ENCODE measurements around the gene TIMP2.

The TIMP2 gene

DNA sequence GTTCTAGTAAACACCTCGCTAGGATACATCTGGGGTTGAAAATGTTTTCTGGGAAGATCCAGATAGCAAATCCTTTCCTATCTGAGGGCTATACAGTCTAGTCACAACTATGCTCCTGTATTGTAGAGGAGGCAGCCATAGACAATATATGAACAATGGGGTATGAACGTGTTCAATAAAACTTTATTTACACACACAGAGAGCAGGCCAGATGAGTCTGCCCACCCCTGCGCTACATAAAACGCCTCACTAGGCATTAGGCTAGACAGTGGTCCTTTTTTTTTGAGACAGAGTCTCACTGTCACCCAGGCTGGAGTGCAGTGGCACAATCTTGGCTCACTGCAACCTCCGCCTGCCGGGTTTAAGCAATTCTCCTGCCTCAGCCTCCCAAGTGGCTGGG, 95.7 kb downstream of the TIMP2 start:
- H3K9me3 ChIP-seq (ENCODE audit: control insufficient read depth, low read length), result no peaks in the 10 kb centered on the region
- H3K36me3 ChIP-seq (ENCODE audit: control insufficient read depth, insufficient read depth, low read length), result peaks cover 79% of the 10 kb centered on the region
- DNase-seq, result no peak
- no peak overlapping the region for H3K4me3 ChIP-seq (ENCODE audit: insufficient read depth, low read depth, low read length, poor library complexity, severe bottlenecking)
- H3K27me3 ChIP-seq (replicated peaks; ENCODE audit: control insufficient read depth, insufficient read depth, low read length, poor library complexity, severe bottlenecking), result no peaks in the 10 kb centered on the region
- no peak overlapping the region for H3K27ac ChIP-seq (ENCODE audit: insufficient read depth, low read length, poor library complexity, severe bottlenecking)
- peaks cover 2% of the 10 kb centered on the region for H3K4me1 ChIP-seq (ENCODE audit: control insufficient read depth, insufficient read depth, low read length, poor library complexity, severe bottlenecking)

DNA sequence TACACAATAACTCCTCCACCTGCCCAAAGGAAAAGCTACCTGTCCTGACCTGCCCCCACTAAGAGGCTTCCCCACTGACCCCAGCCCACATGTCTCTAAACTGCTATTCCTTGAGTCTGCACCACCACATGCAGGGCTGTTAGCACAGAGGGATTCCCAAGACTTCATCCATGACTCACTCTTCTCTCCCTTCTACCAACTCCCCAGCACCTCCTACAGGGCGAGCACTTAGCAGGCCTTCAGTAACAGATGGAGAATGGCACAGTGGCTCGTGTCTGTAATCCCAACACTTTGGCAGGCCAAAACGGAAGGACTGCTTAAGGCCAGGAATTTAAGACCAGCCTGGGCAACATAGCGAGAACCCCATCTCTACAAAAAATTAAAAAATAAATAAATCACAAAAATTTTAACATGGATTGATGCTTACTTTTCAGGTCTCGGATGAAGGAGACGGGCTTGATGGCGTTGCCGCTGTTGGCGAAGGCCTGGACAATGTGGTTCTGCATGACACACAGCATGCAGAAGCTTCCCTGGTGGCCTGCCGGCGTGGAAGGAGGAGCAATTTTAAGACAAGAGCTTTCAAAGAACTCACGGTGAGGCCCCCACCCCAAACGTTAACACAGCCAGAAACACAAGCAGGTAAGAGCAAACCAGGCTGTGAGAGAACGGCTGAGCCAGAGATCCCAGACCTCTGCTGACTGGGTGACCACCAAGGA, 96.6 kb downstream of the TIMP2 start:
- no peak overlapping the region for H3K27ac ChIP-seq (ENCODE audit: insufficient read depth, low read length, poor library complexity, severe bottlenecking)
- H3K9me3 ChIP-seq (ENCODE audit: control insufficient read depth, low read length), result no peaks in the 10 kb centered on the region
- H3K36me3 ChIP-seq (ENCODE audit: control insufficient read depth, insufficient read depth, low read length), result peaks cover 79% of the 10 kb centered on the region
- H3K4me3 ChIP-seq (ENCODE audit: insufficient read depth, low read depth, low read length, poor library complexity, severe bottlenecking), result no peak overlapping the region
- no peaks in the 10 kb centered on the region for H3K27me3 ChIP-seq (replicated peaks; ENCODE audit: control insufficient read depth, insufficient read depth, low read length, poor library complexity, severe bottlenecking)
- DNase-seq, result no peak
- peaks cover 2% of the 10 kb centered on the region for H3K4me1 ChIP-seq (ENCODE audit: control insufficient read depth, insufficient read depth, low read length, poor library complexity, severe bottlenecking)

DNA sequence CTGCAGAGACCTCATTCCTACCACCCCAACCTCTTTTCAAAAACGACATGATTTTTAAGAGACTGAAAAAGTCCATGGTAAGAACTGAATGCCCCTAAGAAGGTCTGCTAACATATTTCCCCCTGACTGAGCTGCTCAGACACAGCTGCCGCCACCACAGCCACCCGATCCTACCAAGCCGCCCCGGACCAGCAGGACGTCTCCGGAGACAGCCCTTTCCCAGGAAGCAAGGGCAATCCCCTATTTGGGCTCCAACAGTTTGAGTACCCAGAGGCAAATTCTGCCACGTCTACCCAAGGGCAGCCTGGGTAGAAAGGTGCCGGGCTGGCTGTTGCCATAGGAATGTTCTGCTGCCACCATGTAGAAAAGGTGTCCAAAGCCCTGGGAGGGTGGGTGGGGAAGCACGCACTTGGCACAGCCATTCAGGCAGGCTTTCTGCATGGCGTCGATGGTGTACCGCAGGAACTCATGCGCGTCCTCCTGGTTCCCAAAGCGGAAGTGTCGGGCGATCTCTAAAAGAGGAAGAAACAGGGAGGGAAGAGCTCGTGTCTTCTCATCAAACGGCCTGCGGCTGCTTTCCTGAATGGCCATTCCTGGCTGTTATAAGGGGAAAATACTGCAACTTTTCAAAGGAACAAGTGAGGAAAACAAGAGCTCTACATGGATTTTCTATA, 98.2 kb downstream of the TIMP2 start:
- no peak for DNase-seq
- Histone ChIP-seq H3K27ac (ENCODE audit: insufficient read depth, low read length, poor library complexity, severe bottlenecking) (no peak overlapping the region), H3K4me1 (ENCODE audit: control insufficient read depth, insufficient read depth, low read length, poor library complexity, severe bottlenecking) (peaks cover 2% of the 10 kb centered on the region), H3K27me3 (replicated peaks; ENCODE audit: control insufficient read depth, insufficient read depth, low read length, poor library complexity, severe bottlenecking) (no peaks in the 10 kb centered on the region), H3K36me3 (ENCODE audit: control insufficient read depth, insufficient read depth, low read length) (peaks cover 77% of the 10 kb centered on the region), H3K4me3 (ENCODE audit: insufficient read depth, low read depth, low read length, poor library complexity, severe bottlenecking) (no peak overlapping the region), H3K9me3 (ENCODE audit: control insufficient read depth, low read length) (no peaks in the 10 kb centered on the region)

DNA sequence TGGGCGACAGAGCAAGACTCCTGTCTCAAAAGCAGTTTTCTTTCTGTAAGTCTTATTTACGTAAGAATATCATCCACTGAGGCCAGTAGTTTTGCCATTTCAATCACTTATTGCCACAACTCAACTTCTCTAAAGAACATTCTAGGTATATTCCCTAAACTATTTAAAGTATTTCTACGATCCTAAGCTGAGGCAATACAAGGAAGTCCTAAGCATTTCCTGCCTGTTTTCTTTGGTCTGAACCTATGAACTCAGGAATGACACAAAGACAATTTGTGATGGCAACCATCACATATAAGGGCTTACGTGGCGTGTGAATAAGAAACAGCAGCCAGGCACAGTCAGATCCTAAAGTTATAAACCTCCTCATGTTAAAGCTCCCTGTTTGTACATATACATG, 98.8 kb downstream of the TIMP2 start:
- H3K36me3 ChIP-seq (ENCODE audit: control insufficient read depth, insufficient read depth, low read length), result peaks cover 81% of the 10 kb centered on the region
- H3K4me3 ChIP-seq (ENCODE audit: insufficient read depth, low read depth, low read length, poor library complexity, severe bottlenecking), result no peak overlapping the region
- H3K27ac ChIP-seq (ENCODE audit: insufficient read depth, low read length, poor library complexity, severe bottlenecking), result no peak overlapping the region
- no peak for DNase-seq
- no peaks in the 10 kb centered on the region for H3K9me3 ChIP-seq (ENCODE audit: control insufficient read depth, low read length)
- H3K27me3 ChIP-seq (replicated peaks; ENCODE audit: control insufficient read depth, insufficient read depth, low read length, poor library complexity, severe bottlenecking), result no peaks in the 10 kb centered on the region
- H3K4me1 ChIP-seq (ENCODE audit: control insufficient read depth, insufficient read depth, low read length, poor library complexity, severe bottlenecking), result peaks cover 2% of the 10 kb centered on the region

DNA sequence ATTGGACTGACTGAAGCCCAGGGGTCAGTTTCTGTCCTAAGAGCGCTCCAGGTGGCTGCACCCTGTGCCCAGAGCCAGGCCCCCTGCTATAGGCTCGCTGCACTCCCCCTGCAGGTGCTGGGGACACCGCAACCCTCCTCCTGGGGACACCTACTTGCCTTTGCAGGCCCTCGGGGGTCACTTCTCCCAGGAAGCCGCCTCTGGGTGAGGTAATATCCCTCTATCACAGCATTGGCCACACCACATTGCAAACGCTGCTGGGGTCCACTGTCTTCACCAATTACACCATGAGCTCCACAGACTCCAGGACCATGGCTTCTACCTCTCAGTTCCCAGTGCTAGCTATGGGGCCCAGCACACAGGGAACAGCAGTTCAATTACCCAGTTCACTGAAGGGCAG, 99.5 kb downstream of the TIMP2 start:
- H3K9me3 ChIP-seq (ENCODE audit: control insufficient read depth, low read length), result no peaks in the 10 kb centered on the region
- H3K4me1 ChIP-seq (ENCODE audit: control insufficient read depth, insufficient read depth, low read length, poor library complexity, severe bottlenecking), result peaks cover 5% of the 10 kb centered on the region
- DNase-seq, result no peak
- no peak overlapping the region for H3K4me3 ChIP-seq (ENCODE audit: insufficient read depth, low read depth, low read length, poor library complexity, severe bottlenecking)
- H3K36me3 ChIP-seq (ENCODE audit: control insufficient read depth, insufficient read depth, low read length), result peaks cover 81% of the 10 kb centered on the region
- H3K27me3 ChIP-seq (replicated peaks; ENCODE audit: control insufficient read depth, insufficient read depth, low read length, poor library complexity, severe bottlenecking), result no peaks in the 10 kb centered on the region
- H3K27ac ChIP-seq (ENCODE audit: insufficient read depth, low read length, poor library complexity, severe bottlenecking), result no peak overlapping the region

DNA sequence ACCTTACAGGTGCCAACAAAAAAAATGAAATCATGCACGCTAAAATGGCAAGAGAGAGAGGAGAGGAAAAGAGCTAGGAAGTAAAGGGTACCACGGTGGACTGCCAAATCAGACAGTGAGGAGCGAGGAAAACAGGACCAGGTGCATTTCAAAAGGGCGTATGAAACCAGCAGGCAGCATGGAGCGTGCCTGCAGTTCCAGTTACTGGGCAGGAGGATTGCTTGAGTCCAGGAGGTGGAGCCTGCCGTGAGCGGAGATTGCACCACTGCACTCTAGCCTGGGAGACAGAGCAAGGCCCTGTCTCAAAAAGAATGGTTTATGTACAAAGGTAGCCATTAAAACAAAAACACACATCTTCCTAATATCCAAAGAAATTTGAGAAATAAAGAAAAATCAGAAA, 100.9 kb downstream of the TIMP2 start:
- H3K9me3 ChIP-seq (ENCODE audit: control insufficient read depth, low read length), result no peaks in the 10 kb centered on the region
- no peak overlapping the region for H3K4me3 ChIP-seq (ENCODE audit: insufficient read depth, low read depth, low read length, poor library complexity, severe bottlenecking)
- H3K36me3 ChIP-seq (ENCODE audit: control insufficient read depth, insufficient read depth, low read length), result peaks cover 78% of the 10 kb centered on the region
- H3K4me1 ChIP-seq (ENCODE audit: control insufficient read depth, insufficient read depth, low read length, poor library complexity, severe bottlenecking), result peaks cover 19% of the 10 kb centered on the region
- H3K27me3 ChIP-seq (replicated peaks; ENCODE audit: control insufficient read depth, insufficient read depth, low read length, poor library complexity, severe bottlenecking), result no peaks in the 10 kb centered on the region
- no peak overlapping the region for H3K27ac ChIP-seq (ENCODE audit: insufficient read depth, low read length, poor library complexity, severe bottlenecking)
- no peak for DNase-seq

DNA sequence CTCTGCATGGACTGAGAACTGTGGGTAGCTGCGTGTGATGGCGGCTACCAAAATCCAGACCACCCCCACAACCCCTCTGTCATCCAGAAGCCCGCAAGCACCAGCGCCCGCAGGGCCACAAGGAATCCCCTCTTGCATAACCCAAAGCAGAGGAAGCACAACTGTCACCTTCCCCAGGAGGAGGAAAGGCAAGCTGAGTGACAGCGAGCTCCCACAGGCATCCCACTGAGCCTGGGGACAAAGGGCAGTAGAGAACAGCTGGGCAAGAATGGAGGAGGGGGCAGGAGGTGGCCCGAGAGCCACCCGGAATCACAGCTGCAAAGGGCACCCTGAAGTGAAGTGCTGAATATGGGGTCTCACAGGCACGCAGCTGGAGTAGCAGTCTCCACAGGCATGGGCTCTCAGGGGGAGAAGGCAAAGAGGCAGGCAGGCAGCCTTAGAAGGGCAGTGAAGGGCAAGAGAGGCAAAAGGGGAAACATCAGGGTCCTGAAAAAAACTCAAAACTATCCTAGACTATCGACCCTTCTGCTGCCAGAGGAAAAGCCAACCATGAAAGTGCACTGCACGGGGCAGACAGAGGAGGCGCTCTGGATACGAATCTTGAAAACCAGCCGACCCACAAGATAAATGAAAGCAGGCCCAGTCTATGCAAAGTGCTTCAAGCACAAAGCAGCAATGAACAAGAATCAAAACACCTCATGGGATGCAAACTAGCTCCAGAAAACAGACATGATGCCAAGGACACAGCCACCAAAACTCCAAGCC, 101.7 kb downstream of the TIMP2 start:
- H3K27me3 ChIP-seq (replicated peaks; ENCODE audit: control insufficient read depth, insufficient read depth, low read length, poor library complexity, severe bottlenecking), result no peaks in the 10 kb centered on the region
- DNase-seq, result no peak
- no peak overlapping the region for H3K27ac ChIP-seq (ENCODE audit: insufficient read depth, low read length, poor library complexity, severe bottlenecking)
- no peaks in the 10 kb centered on the region for H3K9me3 ChIP-seq (ENCODE audit: control insufficient read depth, low read length)
- H3K4me3 ChIP-seq (ENCODE audit: insufficient read depth, low read depth, low read length, poor library complexity, severe bottlenecking), result no peak overlapping the region
- peaks cover 25% of the 10 kb centered on the region for H3K4me1 ChIP-seq (ENCODE audit: control insufficient read depth, insufficient read depth, low read length, poor library complexity, severe bottlenecking)
- H3K36me3 ChIP-seq (ENCODE audit: control insufficient read depth, insufficient read depth, low read length), result peaks cover 73% of the 10 kb centered on the region

DNA sequence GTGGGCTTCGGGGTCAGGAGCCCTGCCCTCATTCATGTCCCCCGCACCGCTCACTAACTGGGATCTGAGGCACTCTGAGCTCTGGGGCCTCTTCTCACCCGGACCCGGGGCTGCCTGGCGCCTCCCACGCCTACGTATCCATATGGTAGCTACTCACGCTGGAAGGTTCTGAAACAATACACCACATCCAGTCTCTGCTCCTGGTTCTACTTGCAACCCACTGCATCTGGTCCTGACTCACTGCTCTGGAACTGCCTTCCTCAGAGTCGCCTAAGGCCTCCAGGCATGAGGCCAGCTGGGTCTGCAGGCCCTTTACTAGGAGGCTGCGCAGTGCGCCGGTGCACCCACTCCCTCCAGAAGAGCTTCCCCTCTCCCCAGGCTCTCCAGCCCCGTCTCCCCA, 102.6 kb downstream of the TIMP2 start:
- H3K4me1 ChIP-seq (ENCODE audit: control insufficient read depth, insufficient read depth, low read length, poor library complexity, severe bottlenecking), result peaks cover 35% of the 10 kb centered on the region
- H3K36me3 ChIP-seq (ENCODE audit: control insufficient read depth, insufficient read depth, low read length), result peaks cover 72% of the 10 kb centered on the region
- no peak for DNase-seq
- H3K27ac ChIP-seq (ENCODE audit: insufficient read depth, low read length, poor library complexity, severe bottlenecking), result no peak overlapping the region
- no peaks in the 10 kb centered on the region for H3K27me3 ChIP-seq (replicated peaks; ENCODE audit: control insufficient read depth, insufficient read depth, low read length, poor library complexity, severe bottlenecking)
- no peak overlapping the region for H3K4me3 ChIP-seq (ENCODE audit: insufficient read depth, low read depth, low read length, poor library complexity, severe bottlenecking)
- H3K9me3 ChIP-seq (ENCODE audit: control insufficient read depth, low read length), result no peaks in the 10 kb centered on the region

DNA sequence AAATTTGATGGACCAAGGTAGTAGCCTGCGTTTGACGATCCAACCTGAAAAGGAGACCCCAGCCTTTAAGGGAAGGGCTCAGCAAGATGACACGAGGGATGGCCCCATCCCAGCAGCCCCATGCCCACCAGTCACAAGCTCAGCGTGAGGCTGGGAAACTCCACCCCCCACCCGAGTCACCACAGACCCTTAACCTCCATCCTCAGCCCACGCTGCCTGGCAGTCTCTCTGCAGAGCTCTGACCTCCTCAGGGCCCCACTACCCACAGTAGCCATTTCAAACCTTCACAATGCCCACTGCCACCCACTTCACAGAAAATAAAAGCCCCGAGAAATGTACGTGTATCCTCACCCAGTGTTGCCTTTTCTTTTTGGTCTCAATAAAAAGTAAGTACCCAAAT, 103.2 kb downstream of the TIMP2 start:
- DNase-seq, result no peak
- H3K27me3 ChIP-seq (replicated peaks; ENCODE audit: control insufficient read depth, insufficient read depth, low read length, poor library complexity, severe bottlenecking), result no peaks in the 10 kb centered on the region
- no peak overlapping the region for H3K4me3 ChIP-seq (ENCODE audit: insufficient read depth, low read depth, low read length, poor library complexity, severe bottlenecking)
- no peak overlapping the region for H3K27ac ChIP-seq (ENCODE audit: insufficient read depth, low read length, poor library complexity, severe bottlenecking)
- no peaks in the 10 kb centered on the region for H3K9me3 ChIP-seq (ENCODE audit: control insufficient read depth, low read length)
- H3K36me3 ChIP-seq (ENCODE audit: control insufficient read depth, insufficient read depth, low read length), result peaks cover 69% of the 10 kb centered on the region
- H3K4me1 ChIP-seq (ENCODE audit: control insufficient read depth, insufficient read depth, low read length, poor library complexity, severe bottlenecking), result peaks cover 40% of the 10 kb centered on the region

DNA sequence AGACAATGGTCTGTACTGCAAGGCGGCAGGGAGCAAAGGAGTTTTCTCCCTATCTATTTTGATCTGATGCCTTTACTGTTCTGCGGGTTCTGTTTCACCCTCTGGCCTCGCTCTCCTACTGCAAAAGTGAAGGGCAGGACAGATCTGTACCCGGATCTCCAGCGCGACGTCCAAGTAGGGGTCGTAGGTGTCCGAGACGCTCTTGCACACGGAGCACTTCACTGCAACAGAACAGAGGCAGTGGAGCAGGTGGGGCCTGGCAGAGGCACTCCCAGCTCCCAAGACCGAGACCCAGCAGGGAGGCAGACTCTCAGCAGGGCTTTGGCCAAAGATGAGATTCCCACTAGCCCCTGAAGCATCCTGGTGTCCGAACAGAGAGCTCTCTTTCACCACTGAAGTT, 104.3 kb downstream of the TIMP2 start:
- no peaks in the 10 kb centered on the region for H3K9me3 ChIP-seq (ENCODE audit: control insufficient read depth, low read length)
- peaks cover 59% of the 10 kb centered on the region for H3K36me3 ChIP-seq (ENCODE audit: control insufficient read depth, insufficient read depth, low read length)
- no peak overlapping the region for H3K4me3 ChIP-seq (ENCODE audit: insufficient read depth, low read depth, low read length, poor library complexity, severe bottlenecking)
- DNase-seq, result no peak
- H3K4me1 ChIP-seq (ENCODE audit: control insufficient read depth, insufficient read depth, low read length, poor library complexity, severe bottlenecking), result peaks cover 43% of the 10 kb centered on the region
- H3K27me3 ChIP-seq (replicated peaks; ENCODE audit: control insufficient read depth, insufficient read depth, low read length, poor library complexity, severe bottlenecking), result no peaks in the 10 kb centered on the region
- peak overlapping the region; percentile 74 for H3K27ac ChIP-seq (ENCODE audit: insufficient read depth, low read length, poor library complexity, severe bottlenecking)
